ENCODE measurements around the gene SYTL4.

SYTL4 gene

GRCh38 chrX:100695991-100696390 is 35.9 kb downstream of the SYTL4 start:
- no peak for DNase-seq

DNA sequence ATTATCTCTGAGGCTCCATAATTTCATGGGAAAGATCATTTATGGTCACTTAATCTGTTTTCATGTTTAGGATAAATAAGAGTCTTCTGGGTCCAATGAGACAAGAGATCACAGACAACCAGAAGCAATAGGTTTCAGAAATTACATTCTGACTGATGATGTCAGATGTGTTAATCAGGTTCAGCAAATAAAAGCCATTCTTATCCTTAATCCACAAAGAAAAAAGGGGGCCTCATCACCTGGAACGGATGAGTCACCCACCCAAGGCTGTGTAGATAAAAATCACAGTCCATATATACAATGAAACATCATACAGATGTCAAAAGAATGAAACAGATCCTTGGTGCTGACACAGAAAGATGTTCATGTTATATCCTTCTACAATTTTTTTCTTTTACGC is 36.6 kb downstream of the SYTL4 start:
- DNase-seq: no peak

- no peak for DNase-seq
Measured at GRCh38 chrX:100687546-100687945, 44.4 kb downstream of the SYTL4 start.

GRCh38 chrX:100687128-100687527 is 44.8 kb downstream of the SYTL4 start:
- DNase-seq: no peak

- DNase-seq: no peak
Measured at GRCh38 chrX:100685997-100686305, 46.0 kb downstream of the SYTL4 start.

- peak in 53 of 58 donors; percentile 0 to 75 (median 24) for DNase-seq
Measured at GRCh38 chrX:100685284-100685996, 46.5 kb downstream of the SYTL4 start.

DNA sequence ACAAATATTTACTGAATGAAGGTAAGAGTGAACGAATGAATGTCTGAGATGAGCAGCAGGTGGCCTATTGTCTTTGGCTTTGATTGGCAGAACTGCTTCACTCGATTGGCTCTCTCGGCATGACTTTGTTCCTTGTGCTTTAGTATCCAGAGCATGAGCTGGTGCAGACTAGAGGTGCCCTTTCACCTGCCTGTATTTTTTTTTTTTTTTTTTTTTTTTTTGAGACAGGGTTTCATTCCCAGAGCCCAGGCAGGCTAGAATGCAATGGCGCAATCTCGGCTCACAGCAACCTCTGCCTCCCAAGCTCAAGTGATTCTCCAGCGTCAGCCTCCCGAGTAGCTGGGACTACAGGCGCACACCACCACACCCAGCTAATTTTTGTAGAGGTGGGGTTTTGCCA is 49.0 kb downstream of the SYTL4 start:
- no peak for DNase-seq

DNA sequence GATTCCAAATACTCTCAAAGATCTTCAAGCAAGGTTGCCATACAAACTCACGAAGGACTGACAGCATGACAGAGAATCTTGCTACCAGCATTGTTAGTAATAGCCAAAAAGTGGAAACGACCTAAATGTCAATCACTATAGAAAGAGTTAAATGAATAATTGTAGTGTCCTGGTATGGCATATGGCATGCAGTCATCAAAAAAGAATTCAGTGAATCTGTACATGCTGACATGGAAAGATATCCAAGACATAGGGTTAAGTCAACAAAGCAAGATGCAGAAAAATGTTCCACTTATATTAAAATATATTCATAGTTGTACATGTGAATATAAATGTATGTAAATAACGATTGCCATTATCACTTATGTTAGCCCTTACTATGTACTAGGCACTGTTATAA is 50.3 kb downstream of the SYTL4 start:
- no peak for DNase-seq

- no peak for DNase-seq
Measured at GRCh38 chrX:100680756-100681155, 51.2 kb downstream of the SYTL4 start.

DNA sequence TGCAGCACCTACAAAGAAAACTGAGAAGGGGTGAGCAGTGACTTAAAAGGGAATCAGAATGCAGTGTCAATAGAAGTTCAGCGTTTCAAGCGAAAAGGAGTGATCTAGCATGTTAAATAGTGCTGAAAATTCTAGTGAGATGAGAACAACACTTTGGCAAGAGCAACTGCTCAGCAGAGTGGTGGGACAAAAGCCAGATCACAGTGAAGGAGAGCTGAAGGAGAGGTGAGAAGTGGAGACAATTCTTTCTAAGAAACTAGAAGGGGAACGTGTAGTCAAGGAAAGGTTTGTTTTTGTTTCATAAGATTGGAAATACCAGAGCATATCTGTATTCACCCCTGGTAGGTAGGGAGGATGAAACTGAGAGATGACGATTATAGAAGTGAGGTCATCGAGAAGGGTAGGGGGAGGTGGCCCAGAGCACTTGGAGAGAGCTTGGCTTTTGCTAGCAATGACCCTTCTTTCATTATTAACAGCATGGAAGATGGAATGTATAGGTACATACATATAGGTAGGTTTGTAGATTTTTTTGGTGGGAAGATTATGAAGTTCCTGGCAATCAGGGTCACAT is 54.2 kb downstream of the SYTL4 start:
- DNase-seq: peak in 1 of 58 donors; percentile 0

DNA sequence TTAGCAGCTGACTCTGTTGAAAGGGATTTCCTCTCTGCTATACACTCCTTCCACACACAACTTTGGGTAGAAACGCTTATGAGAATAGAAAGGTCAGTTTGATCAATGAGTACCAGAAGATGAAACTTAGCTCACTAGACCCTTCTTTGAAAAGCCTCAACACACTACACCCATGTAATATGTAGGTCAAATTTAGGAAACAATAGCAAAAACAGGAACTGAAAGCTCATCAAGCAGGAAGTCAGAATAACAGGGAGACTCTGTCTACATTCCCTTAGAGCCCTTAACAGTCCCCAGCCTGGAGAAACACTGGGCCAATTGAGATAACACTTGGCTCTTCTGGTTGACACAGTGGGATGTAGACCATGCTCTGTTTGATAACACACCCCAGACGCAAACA is 57.2 kb downstream of the SYTL4 start:
- DNase-seq: no peak

DNA sequence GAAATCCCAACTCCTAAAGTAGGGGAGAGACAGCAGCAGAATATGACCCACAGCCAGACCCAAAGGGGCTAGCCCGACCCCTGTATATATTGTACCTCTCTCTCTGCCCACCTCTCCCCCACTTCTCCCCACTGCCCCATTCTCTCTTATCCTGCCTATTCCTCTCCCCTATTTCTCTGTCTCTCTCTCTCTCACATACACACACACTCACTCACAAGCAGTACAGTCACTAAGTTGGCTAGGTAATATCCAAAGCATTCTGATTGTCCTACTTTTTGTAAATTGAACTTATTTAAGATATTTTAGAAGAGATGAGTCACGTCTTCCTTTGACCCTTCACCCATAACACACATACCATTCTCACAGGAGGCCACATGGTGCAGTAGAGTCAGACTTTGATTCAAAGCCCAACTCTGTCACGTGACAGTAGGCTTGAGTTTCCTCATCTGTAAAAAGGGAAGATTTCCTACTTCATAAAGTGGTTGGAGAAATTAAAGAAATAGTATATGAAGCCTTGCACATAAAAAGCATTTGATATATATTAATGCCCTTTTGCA is 58.4 kb downstream of the SYTL4 start:
- DNase-seq: no peak

GRCh38 chrX:100672966-100673365 is 59.0 kb downstream of the SYTL4 start:
- no peak for DNase-seq

- DNase-seq: no peak
Measured at GRCh38 chrX:100663642-100664041, 68.3 kb downstream of the SYTL4 start.

DNA sequence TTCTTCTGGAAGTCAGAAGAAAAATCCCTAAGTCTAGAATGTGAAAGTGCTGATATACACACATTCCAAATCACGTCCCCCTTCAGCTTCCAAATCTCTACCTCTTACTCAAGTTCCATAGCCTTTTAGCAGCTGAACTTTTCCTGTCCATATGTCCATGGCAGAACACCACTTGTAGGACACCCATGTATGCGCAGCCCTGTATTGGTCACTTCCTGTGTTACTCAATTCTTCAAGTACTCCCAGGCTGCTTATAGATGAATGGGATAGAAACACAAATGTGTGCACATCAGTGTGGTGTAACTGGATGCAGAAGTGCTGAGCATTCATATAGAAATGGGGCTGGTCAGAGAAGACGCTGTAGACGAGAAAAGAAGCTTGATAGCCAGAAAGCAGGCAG is 69.1 kb downstream of the SYTL4 start:
- DNase-seq: no peak

- DNase-seq: no peak
Measured at GRCh38 chrX:100662170-100662569, 69.8 kb downstream of the SYTL4 start.

- DNase-seq: peak in 1 of 58 donors; percentile 0
Measured at GRCh38 chrX:100659431-100660137, 72.3 kb downstream of the SYTL4 start.

GRCh38 chrX:100658941-100659381 is 73.0 kb downstream of the SYTL4 start:
- DNase-seq: no peak

GRCh38 chrX:100654261-100654660 is 77.7 kb downstream of the SYTL4 start:
- DNase-seq: no peak

DNA sequence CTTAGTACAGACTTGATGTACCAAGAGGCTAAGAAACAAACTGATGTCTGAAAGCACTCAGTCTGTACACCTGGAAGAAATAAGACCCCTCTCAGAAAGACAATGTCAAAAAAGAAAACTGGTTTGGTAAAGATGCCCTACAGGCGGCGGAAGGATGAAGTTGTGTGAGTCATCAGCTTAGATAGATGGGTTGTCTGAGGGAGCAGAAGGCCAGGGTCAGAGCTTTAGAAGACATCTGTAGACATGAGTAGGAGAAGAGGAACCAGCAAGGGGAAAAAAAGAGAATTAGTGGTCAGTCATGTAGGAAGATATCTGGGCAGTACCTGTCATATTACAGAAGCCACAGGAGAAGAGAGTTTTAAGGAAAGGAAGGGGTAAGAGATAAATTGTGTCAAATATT is 79.7 kb downstream of the SYTL4 start:
- no peak for DNase-seq

DNA sequence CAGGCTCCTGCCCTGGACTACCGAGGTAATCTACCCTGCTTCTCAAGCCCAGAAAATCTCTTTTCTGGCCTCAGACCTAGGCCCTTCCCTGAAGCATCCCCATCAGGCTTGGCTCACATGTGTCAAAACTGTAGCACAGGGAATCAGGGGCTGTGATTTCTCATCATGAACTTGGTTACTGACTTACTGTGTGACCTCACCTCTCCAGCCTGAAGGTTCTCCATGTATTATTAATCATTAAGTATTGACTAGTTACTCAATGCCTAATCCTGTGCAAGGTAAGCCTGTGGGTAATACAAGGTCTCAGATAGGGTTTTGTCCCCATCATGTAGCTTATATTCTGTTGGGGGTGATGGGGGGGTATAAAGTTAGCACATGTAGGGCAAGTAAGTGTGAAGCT is 81.1 kb downstream of the SYTL4 start:
- DNase-seq: no peak

- DNase-seq: peak in 4 of 58 donors; percentile 0 to 4 (median 2)
Measured at GRCh38 chrX:100649550-100650356, 82.2 kb downstream of the SYTL4 start.

Data from anterior cingulate cortex (tissue), 58 donors.